C4-2B (cell line): Measurements from ENCODE around the gene EFNA3.

Experiments
- H3K27ac ChIP-seq: fragments of 450-650 bp; 2 replicates; pipeline ENCODE4 v1.5.1; 2017
- ZFX ChIP-seq: fragments of 450-650 bp; IDR thresholded peaks from 2 replicates; pipeline ENCODE4 v1.6.1; 2017
- TF ChIP-seq, protein P1 (sequence below): fragments of 450-650 bp; conservative IDR thresholded peaks from 2 replicates; pipeline ENCODE4 v1.5.1; 2017; ENCODE audit warnings: mild to moderate bottlenecking

Gene EFNA3

DNA sequence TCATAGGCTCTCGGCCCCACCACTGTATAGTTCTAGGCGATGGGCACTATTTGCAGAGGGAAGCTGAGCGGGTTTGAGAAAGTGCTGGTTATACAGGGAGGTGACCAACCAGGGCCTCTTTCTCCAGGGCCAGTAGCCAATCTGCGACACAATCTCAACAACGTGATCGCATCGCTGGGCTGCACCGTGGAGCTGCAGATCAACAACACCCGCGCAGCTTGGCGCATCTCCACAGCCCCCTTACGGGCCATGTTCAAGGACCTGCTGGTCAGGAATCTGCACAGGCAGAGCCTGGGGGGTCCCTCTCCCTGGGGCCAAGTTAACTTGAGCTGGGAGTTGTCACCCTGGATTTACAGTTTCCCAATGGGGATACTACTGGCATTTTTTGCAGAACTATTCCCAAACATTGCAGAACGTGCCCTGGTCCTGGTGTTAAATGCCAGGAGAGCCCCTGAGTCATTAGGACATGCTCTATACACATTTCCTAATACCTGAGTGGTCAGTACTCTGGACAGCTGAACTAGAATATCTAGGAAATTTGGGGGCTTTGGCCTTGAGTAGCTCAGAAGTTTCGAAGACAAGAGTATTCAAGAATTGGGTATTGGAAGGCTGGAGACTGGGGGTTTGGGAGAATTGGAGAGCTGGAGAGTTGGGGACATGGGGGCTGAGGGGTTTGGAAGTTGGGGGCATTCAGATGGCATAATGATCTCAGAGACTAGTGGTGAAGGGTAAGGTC lies 38.1 kb upstream of the EFNA3 start:
- no peak for TF ChIP-seq ZFX
- TF ChIP-seq, protein P1, sequence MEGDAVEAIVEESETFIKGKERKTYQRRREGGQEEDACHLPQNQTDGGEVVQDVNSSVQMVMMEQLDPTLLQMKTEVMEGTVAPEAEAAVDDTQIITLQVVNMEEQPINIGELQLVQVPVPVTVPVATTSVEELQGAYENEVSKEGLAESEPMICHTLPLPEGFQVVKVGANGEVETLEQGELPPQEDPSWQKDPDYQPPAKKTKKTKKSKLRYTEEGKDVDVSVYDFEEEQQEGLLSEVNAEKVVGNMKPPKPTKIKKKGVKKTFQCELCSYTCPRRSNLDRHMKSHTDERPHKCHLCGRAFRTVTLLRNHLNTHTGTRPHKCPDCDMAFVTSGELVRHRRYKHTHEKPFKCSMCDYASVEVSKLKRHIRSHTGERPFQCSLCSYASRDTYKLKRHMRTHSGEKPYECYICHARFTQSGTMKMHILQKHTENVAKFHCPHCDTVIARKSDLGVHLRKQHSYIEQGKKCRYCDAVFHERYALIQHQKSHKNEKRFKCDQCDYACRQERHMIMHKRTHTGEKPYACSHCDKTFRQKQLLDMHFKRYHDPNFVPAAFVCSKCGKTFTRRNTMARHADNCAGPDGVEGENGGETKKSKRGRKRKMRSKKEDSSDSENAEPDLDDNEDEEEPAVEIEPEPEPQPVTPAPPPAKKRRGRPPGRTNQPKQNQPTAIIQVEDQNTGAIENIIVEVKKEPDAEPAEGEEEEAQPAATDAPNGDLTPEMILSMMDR: no peak
- no peak overlapping the region for H3K27ac ChIP-seq

DNA sequence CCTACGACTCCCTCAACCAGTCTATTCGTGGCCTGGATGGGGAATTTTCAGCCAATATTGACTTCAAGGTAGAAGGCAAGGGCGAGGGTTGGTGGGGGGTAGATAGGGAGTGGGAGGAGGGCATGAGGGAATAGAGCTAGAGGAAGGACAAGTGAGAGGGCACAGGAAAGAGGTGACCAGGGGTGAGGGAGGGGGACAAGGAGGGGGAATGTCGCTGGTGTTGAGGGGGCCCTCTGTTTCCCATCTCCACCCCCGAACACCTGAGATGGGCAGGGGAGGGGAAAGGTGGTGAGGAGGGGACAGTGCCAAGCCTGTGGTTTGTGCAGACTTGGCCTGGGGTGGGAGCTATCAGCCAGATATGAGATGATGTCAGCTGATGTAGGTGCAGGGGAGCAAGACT lies 35.8 kb upstream of the EFNA3 start:
- H3K27ac ChIP-seq: no peak overlapping the region
- TF ChIP-seq ZFX: no peak
- TF ChIP-seq, protein P1: no peak

DNA sequence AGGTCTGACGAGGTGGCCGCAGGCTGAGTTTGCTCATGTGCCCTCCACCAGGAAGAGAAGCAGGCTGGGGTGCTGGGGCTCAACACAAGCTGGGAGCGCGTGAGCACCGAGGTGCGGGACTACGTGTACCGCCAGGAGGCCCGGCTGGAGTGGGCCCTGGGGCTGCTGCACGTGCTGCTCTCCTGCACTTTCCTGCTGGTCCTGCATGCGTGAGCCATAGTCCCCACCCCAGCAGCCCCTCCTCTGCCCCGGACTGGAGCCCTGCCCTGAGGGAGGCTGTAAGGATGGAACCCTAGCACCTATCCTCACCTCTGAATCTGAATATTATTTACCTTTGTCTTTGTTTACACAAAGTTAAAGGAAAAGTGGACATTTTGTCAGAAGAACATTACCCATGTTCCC lies 35.3 kb upstream of the EFNA3 start:
- TF ChIP-seq, protein P1: no peak
- TF ChIP-seq ZFX: no peak
- no peak overlapping the region for H3K27ac ChIP-seq

DNA sequence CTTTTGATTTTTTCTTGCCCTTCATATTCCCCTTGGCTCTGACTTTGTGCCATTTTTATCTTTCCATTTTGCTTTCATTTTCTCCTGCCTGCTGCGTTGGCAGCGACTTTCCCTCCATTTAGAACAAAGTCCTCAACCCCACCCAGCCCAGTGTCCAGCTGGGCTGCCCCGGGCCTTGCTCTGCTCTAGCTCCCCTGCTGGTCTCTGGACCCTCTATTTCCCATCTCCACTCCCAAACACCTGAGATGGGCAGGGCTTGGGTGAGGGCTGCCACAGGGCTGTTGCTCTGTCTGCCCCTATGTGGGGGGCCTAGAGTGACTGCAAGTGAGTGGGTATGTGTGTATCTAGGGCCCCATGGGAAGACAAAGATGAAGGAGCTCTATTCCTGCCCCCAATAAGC lies 34.8 kb upstream of the EFNA3 start:
- H3K27ac ChIP-seq: peak overlapping the region; percentile 66
- TF ChIP-seq, protein P1: no peak
- TF ChIP-seq ZFX: no peak

DNA sequence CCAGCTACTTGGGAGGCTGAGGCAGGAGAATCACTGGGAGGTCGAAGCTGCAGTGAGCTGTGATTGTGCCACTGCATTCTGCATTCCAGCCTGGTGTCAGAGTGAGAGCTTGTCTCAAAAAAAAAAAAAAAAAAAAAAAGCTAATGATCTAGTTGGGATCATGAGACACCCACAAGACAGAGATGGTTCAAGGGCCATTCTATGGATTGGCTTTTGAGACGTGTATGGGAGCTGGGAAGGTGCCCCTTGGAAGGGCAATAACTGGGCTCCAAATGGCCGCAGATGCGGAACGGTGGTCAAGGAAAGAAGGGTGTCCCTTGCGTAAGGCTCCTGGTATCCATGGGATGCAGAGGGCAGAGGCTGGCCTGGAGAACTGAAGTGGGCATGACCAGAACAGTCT lies 34.3 kb upstream of the EFNA3 start:
- H3K27ac ChIP-seq: peak overlapping the region; percentile 66
- TF ChIP-seq, protein P1: no peak
- TF ChIP-seq ZFX: no peak

DNA sequence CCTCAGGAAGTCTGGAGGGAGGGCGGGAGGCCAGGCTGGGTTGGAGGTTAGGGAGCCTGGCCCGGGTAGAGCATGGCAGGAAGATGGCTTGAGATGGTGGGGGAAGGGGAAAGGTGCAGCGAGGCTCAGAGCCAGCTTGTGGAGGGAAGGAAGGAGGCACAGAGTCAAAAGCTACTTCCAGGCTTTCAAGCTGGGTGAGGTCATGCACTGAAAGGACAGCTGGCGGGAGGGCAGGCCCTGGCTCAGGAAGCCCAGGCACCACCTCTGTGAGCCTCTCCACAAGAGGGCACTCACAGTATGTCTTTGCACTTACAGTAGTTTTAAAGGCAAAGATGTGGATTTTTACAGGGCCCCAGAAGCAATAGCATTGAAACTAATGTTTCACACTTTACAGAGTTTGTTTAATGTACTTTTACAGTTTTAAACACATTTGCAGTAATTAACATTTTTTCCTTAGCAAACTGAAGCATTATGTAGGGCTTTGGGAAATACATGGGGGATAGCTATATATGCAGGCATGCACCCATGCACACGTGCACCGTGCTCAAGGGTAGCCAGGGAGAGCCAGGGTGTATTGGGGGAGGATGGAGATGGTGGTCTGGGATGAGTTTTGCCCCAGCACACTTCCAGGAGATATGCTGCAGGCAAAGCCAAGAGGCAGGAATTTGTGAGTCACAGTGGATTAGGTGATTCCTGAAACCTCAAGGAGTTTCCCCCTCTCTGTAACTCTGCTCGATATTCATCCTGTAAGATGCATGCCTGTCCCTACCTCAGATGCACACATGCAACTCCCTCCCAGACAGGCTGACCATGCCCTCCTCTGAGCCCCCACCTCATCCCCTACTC lies 33.6 kb upstream of the EFNA3 start:
- H3K27ac ChIP-seq: peak overlapping the region; percentile 66
- no peak for TF ChIP-seq ZFX
- TF ChIP-seq, protein P1: peak; percentile 88
